RWPE2 (cell line): Measurements from ENCODE around the gene PXK.
"Not testable (repeated sequence)": the region's sequence is repeated elsewhere in the genome, so short reads cannot be mapped to it uniquely, and the experiment has no call there.

ENCODE experiments used
- ATAC-seq: fragments of 200-7000 bp; cut with Tn5 transposase; 3 replicates; pipeline ENCODE4 v1.9.1; 2021; ENCODE audit warnings: low read depth
- DNase-seq: peaks from one replicate; pipeline ENCODE4 v3.0.0-alpha.2; 2020; ENCODE audit warnings: low spot score
- H3K27ac ChIP-seq: fragments of 450-650 bp; 2 replicates; pipeline ENCODE4 v1.5.1; 2017; ENCODE audit warnings: mild to moderate bottlenecking; ENCODE audit not compliant: poor library complexity, severe bottlenecking
- H3K27me3 ChIP-seq: fragments of 250-450 bp; sonication (Bioruptor Pico); 2 replicates; pipeline ENCODE4 v1.5.1; 2021; ENCODE audit warnings: mild to moderate bottlenecking, moderate library complexity; ENCODE audit not compliant: insufficient read depth, poor library complexity, severe bottlenecking
- H3K36me3 ChIP-seq: fragments of 250-450 bp; sonication (Bioruptor Pico); 2 replicates; pipeline ENCODE4 v1.5.1; 2020; ENCODE audit warnings: low read depth, mild to moderate bottlenecking, moderate library complexity
- H3K4me1 ChIP-seq: fragments of 250-450 bp; sonication (Bioruptor Pico); 2 replicates; pipeline ENCODE4 v1.5.1; 2021; ENCODE audit warnings: mild to moderate bottlenecking, moderate library complexity; ENCODE audit not compliant: insufficient read depth, poor library complexity, severe bottlenecking
- H3K4me3 ChIP-seq: fragments of 250-450 bp; sonication (Bioruptor Pico); 2 replicates; pipeline ENCODE4 v1.5.1; 2021; ENCODE audit warnings: mild to moderate bottlenecking, moderate library complexity; ENCODE audit not compliant: severe bottlenecking
- H3K9me3 ChIP-seq: fragments of 250-450 bp; sonication (Bioruptor Pico); 2 replicates; pipeline ENCODE4 v1.5.1; 2021; ENCODE audit warnings: mild to moderate bottlenecking, moderate library complexity; ENCODE audit not compliant: severe bottlenecking
- CTCF ChIP-seq: fragments of 450-650 bp; IDR thresholded peaks from one replicate; pipeline ENCODE4 v1.5.1; 2017; ENCODE audit warnings: mild to moderate bottlenecking, moderate library complexity; ENCODE audit not compliant: poor library complexity, severe bottlenecking

The PXK gene

GRCh38 chr3:58332575-58333188 lies at the start of gene PXK:
Gene PXK, plus strand, starts transcription at chr3:58332892. Its CDS starts 97 bp downstream, at chr3:58332989.
- DNase-seq: peak; percentile 68
- peak within 1 kb of the TSS; percentile 92 for H3K4me3 ChIP-seq

GRCh38 chr3:58285334-58285733 lies 47.4 kb upstream of the PXK start:
- Histone ChIP-seq H3K4me1 (no peaks in the 10 kb centered on the region), H3K27me3 (no peaks in the 10 kb centered on the region), H3K9me3 (no peaks in the 10 kb centered on the region), H3K27ac (no peak overlapping the region), H3K4me3 (no peak overlapping the region), H3K36me3 (no peaks in the 10 kb centered on the region)
- ATAC-seq: no peak
- TF ChIP-seq CTCF: no peak
- no peak for DNase-seq

More at GRCh38 chr3:58332575-58333188, at the start of gene PXK:
- Histone ChIP-seq H3K36me3 (no peaks in the 10 kb centered on the region), H3K9me3 (no peaks in the 10 kb centered on the region), H3K27me3 (no peaks in the 10 kb centered on the region), H3K27ac (no peak within 1 kb of the TSS), H3K4me1 (peaks cover 18% of the 10 kb centered on the region)
- TF ChIP-seq CTCF: no peak
- peak; percentile 79 for ATAC-seq

GRCh38 chr3:58287354-58287753 lies 45.3 kb upstream of the PXK start:
- no peak for TF ChIP-seq CTCF
- Histone ChIP-seq H3K4me3 (no peak overlapping the region), H3K27me3 (no peaks in the 10 kb centered on the region), H3K27ac (no peak overlapping the region), H3K36me3 (no peaks in the 10 kb centered on the region), H3K4me1 (no peaks in the 10 kb centered on the region), H3K9me3 (no peaks in the 10 kb centered on the region)
- DNase-seq: no peak
- ATAC-seq: no peak

- Histone ChIP-seq H3K27me3 (no peaks in the 10 kb centered on the region), H3K4me3 (no peak overlapping the region), H3K4me1 (no peaks in the 10 kb centered on the region), H3K36me3 (no peaks in the 10 kb centered on the region), H3K9me3 (no peaks in the 10 kb centered on the region), H3K27ac (no peak overlapping the region)
- ATAC-seq (no peak), DNase-seq (no peak)
- TF ChIP-seq CTCF: no peak
Observed at GRCh38 chr3:58288011-58288728, 44.5 kb upstream of the PXK start.

- not testable (repeated sequence) for H3K27me3 ChIP-seq, ATAC-seq, H3K4me3 ChIP-seq, DNase-seq, H3K36me3 ChIP-seq, H3K4me1 ChIP-seq, H3K9me3 ChIP-seq, H3K27ac ChIP-seq
Observed at GRCh38 chr3:58288964-58289613, 43.6 kb upstream of the PXK start.

- H3K27ac ChIP-seq, H3K36me3 ChIP-seq, DNase-seq, H3K27me3 ChIP-seq, H3K4me1 ChIP-seq, H3K9me3 ChIP-seq, ATAC-seq, H3K4me3 ChIP-seq: not testable (repeated sequence)
Observed at GRCh38 chr3:58290446-58290845, 42.2 kb upstream of the PXK start.
